NK-92 (cell line): ENCODE measurements around the gene BCO2.

Experiments
- DNase-seq: peaks from one replicate; lab custom pipeline; 2025; ENCODE audit not compliant: unreplicated experiment; lab: John Stamatoyannopoulos, UW

Gene BCO2

GRCh38 chr11:112212710-112213109 lies 37.4 kb downstream of the BCO2 start:
- DNase-seq: no peak

- no peak for DNase-seq
Observed at GRCh38 chr11:112213753-112214152, 38.4 kb downstream of the BCO2 start.

GRCh38 chr11:112215621-112216020 lies 40.3 kb downstream of the BCO2 start:
- no peak for DNase-seq

DNA sequence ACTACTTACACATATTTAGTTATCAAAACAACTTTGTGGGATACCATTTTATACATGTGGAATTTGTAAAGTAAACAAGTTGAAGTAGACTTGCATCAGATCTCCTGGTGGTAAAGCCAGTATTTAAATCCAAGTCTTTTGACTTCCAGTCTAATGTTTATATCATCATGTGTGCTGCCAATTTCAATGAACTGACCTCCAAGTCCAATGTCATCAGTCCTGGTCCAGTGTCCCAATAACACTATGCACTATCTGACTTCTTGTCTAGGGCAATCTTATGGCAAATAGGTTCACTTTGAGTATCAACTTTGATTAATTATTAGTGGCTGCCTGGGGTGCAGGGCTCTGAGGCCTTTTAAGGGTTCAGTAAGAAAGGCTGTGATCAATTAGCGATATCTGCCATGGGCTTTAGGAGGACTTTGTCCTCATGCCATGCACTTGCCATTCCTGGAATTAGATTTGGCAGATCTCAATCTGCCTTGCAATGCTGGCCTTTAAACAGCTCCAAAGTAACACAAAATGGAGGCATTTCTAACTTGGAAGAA lies 41.3 kb downstream of the BCO2 start:
- DNase-seq: no peak

- no peak for DNase-seq
Observed at GRCh38 chr11:112219476-112220232, 44.3 kb downstream of the BCO2 start.

DNA sequence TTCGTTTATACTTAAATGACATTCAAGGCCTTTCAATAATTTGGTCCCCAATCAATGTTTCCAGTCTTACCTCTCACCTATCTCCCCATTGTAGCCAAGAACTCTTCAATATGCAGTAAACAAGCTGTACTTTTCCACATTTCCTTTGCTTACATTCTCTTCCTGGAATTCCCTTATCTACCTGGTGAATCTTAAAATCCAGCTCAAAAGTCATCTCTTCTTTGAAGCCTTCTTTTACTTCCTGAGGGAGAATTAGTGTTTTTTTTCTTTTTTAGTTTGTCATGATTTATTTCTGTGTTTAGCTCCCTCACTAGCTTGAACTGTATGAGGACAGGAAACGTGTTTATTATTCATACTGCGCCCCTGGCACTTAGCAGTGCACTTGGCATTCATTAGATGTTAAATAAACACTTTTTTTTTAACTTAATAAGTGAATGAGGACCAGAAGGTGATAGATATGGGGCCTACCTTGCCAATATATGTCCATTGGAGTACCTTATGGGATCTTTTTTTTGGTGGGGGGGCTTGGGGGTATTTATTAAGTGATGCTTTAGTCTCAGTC lies 46.0 kb downstream of the BCO2 start:
- DNase-seq: no peak

GRCh38 chr11:112222303-112222702 lies 47.0 kb downstream of the BCO2 start:
- no peak for DNase-seq

DNA sequence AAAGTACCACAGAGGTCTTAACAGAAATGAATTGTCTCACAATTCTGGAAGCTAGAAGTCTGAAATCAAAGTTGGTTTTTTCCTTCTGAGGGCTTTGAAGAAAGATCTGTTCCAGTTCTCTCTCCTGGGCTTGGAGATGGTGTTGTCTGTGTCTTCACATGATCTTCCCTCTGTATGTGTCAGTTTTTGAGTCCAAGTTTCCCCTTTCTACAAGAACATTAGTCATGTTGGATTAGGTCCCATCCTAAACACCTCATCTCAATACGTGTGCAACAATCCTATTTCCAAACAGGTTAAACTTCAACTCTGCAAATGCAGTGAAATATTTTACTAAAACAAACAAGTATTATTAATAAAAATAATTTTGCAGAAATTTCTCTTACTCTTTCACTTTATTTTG lies 47.8 kb downstream of the BCO2 start:
- no peak for DNase-seq

DNA sequence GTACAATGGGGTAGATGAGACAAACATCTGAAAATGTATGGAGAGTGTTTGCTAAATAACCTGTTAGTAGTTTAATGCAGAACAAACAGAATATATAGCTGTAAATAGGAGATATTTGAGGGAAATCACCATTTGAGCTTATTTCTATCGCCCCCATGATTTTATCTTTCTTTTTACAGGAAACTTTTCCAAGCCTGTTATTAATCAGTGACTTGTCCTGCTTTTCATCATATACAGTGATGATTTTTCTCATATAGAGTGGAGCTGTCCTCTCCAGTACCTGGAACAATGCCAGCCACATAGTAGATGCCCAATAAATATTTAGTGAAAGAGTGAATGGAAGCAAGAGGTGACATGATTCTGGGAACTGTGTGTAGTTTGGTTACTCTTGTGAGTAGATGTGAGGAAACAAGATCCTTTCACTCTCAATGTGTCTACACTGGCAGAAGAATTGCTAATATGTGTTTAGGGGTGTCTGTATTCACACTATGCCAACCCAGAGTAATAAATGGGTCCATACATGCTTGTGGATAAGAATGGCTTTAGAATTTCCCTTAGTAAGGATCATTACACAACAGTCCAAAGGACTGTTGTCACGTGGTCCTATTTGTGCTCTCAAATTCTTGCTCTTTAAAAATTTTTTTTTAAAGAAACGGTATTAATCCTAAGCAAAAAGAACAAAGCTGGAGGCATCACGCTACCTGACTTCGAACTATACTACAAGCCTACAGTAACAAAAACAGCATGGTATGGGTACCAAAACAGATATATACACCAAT lies 48.6 kb downstream of the BCO2 start:
- DNase-seq: no peak

DNA sequence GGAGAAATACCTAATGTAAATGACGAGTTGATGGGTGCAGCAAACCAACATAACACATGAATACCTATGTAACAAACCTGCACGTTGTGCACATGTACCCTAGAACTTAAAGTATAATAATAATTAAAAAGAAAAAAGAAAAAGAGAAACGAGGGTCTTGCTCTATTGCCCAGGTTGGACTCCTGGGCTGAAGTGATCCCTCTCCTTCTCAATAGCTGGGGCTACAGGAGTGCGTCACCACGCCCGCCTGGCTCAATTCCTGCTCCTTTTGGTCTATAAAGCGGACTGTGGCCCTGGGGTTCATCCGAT lies 50.4 kb downstream of the BCO2 start:
- no peak for DNase-seq

DNA sequence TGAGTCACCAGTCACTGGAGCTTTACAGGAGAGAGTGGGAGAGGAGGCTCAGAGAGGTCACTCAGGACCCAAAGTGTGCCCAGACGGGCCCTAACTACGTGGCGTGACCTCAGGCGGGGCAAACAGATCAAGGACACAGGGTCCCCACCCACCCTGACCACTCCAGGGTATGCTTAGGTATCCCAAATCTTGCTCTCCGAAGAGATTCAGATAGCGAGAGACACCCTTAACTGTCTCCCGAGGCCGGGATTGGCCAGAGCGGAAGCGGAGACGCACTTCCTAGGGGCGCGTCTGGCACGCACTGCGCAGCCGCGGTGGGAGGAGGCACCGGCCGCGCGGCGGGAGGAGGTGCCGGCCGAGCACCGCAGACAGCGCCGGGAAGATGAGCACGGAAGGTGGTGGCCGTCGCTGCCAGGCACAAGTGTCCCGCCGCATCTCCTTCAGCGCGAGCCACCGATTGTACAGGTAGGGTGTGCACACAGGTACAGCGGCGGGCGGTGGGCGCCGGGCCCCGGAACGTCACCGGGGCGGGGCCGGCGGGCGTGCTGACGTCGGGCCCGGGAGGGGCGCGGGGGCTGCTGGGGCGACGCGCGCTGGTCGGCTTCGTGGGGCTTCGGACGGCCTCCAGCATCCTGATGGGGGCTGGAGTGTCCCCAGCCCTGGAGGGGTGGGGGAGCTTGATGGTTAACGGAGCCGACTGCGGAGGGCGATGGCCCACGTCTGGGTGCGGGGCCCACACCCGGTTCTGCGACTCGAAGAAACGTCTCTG lies 50.9 kb downstream of the BCO2 start, which contains the start of gene PTS:
TSS of gene PTS (plus strand) at position 367 of the 769 bp plus-strand sequence. CDS start at position 383, 16 bp downstream.
- DNase-seq: no peak

GRCh38 chr11:112226831-112227401 lies 51.6 kb downstream of the BCO2 start:
- DNase-seq: no peak

GRCh38 chr11:112227471-112227870 lies 52.2 kb downstream of the BCO2 start:
- DNase-seq: no peak

DNA sequence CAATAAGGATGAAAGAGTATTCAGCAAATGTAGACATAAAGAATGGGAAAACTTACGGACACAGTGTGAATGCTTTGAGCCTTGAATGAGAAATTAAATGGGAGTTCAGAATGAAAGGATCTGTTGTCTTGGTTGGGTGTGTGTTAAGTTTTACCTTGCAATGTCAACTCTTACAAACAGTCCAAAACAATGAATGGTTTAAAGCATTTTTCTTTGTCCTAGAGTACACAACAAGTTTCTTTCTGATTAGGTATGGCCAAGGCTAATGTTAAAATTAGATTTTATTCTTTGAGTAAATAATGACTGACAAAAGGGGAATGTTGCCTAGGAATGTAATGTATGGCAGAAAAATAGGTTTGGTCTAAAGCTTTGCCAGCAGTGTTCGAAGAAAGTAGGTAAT lies 53.4 kb downstream of the BCO2 start:
- no peak for DNase-seq

DNA sequence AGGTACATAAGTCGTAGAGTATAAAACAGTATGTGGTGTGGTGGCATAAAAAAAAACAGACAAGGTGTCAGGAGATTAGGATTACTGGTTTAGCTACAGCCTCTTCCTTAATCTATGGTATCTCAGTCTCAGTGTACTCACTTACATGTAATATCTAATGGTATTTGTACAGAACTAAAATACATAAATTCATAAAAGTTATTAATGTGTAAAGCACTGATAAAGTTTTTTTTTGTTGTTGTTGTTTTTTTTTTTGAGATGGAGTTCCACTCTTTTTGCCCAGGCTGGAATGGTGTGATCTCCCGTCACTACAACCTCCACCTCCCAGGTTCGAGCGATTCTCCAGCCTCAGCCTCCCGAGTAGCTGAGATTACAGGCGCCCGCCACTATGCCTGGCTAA lies 53.8 kb downstream of the BCO2 start:
- no peak for DNase-seq

- DNase-seq: no peak
Observed at GRCh38 chr11:112229746-112230433, 54.6 kb downstream of the BCO2 start.

DNA sequence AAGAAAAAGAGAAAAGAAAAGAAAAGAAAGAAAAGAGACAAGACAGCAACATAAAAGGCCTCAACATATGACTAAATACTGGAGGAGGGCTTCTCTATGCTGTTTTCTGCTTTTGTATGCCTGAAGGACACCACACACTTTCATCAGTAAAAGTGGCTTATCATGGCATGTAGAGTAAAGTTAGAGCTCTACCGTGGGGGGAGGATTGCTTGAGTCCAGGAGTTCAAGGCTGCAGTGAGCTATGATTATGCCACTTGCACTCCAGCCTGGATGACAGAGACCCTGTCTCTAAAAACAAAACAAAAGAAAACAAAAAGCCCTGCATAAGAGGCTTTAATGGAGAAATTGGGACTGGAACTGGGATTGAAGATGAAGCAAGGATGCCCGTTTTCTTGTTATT lies 56.6 kb downstream of the BCO2 start:
- no peak for DNase-seq

- DNase-seq: no peak
Observed at GRCh38 chr11:112235750-112236390, 60.6 kb downstream of the BCO2 start.

DNA sequence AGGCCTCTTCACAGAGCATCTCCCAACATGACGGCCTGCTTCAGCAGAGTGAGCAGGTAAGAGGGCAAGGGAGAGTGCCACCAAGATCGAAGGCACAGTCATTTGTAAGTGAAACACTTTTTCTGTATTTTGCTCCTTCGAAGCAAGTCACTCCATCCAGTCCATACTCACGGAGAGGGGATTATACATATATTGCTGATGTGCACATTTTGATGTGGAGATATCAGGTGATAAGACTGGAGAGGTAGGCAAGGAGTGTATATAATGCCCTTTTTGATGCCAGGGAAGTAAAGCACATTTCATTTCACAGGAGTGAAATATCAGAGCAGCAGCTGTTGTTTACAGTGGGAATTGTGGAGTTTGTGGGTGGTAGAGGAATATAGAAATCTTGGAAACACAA lies 62.1 kb downstream of the BCO2 start:
- DNase-seq: no peak

- no peak for DNase-seq
Observed at GRCh38 chr11:112238041-112238440, 62.7 kb downstream of the BCO2 start.
